GM19372 (cell line): ENCODE data around the gene SPATA19.

Experiments
- ATAC-seq: cut with Tn5 transposase; IDR thresholded peaks from one replicate; pipeline ENCODE4 v1.9.1; 2021; ENCODE audit warnings: mild to moderate bottlenecking, low read depth, moderate library complexity; ENCODE audit not compliant: unreplicated experiment

Gene SPATA19

GRCh38 chr11:133819746-133820315 lies 25.5 kb downstream of the SPATA19 start:
- no peak for ATAC-seq

- no peak for ATAC-seq
Observed at GRCh38 chr11:133819114-133819513, 26.2 kb downstream of the SPATA19 start.

GRCh38 chr11:133818302-133818701 lies 27.0 kb downstream of the SPATA19 start:
- no peak for ATAC-seq

- ATAC-seq: no peak
Observed at GRCh38 chr11:133817449-133817848, 27.9 kb downstream of the SPATA19 start.

GRCh38 chr11:133816146-133816870 lies 29.0 kb downstream of the SPATA19 start:
- ATAC-seq: no peak

- no peak for ATAC-seq
Observed at GRCh38 chr11:133815636-133816035, 29.7 kb downstream of the SPATA19 start.

GRCh38 chr11:133814588-133815100 lies 30.7 kb downstream of the SPATA19 start:
- no peak for ATAC-seq

- ATAC-seq: no peak
Observed at GRCh38 chr11:133811850-133812685, 33.2 kb downstream of the SPATA19 start.

GRCh38 chr11:133810766-133811165 lies 34.5 kb downstream of the SPATA19 start:
- no peak for ATAC-seq

- ATAC-seq: no peak
Observed at GRCh38 chr11:133809569-133810491, 35.5 kb downstream of the SPATA19 start.

- ATAC-seq: no peak
Observed at GRCh38 chr11:133808393-133809140, 36.7 kb downstream of the SPATA19 start.

GRCh38 chr11:133803026-133803425 lies 42.3 kb downstream of the SPATA19 start:
- ATAC-seq: no peak

GRCh38 chr11:133801356-133801755 lies 44.0 kb downstream of the SPATA19 start:
- no peak for ATAC-seq

GRCh38 chr11:133800666-133801065 lies 44.6 kb downstream of the SPATA19 start:
- no peak for ATAC-seq

- ATAC-seq: no peak
Observed at GRCh38 chr11:133797554-133797953, 47.8 kb downstream of the SPATA19 start.

GRCh38 chr11:133796043-133796795 lies 49.1 kb downstream of the SPATA19 start:
- no peak for ATAC-seq

GRCh38 chr11:133795088-133795487 lies 50.2 kb downstream of the SPATA19 start:
- ATAC-seq: no peak

GRCh38 chr11:133794205-133794604 lies 51.1 kb downstream of the SPATA19 start:
- ATAC-seq: no peak
